ENCODE data around the gene ITCH.

ITCH gene

GRCh38 chr20:34415079-34415478 lies 52.0 kb downstream of the ITCH start:
- Histone ChIP-seq H4K20me1 (ENCODE audit: low read depth, low read length) (no peaks in the 10 kb centered on the region), H3K4me2 (ENCODE audit: low read depth, low read length, poor library complexity, severe bottlenecking) (peak overlapping the region; percentile 33), H3F3A (ENCODE audit: insufficient read depth) (peaks cover 5% of the 10 kb centered on the region; the same call in 1 of the 2 replicates), H3K9ac (ENCODE audit: low read length) (no peak overlapping the region), H3K9me2 (replicated peaks; ENCODE audit: insufficient read depth, low read length) (no peaks in the 10 kb centered on the region), H3K27me3 (ENCODE audit: low read length) (no peaks in the 10 kb centered on the region), H3K27ac (ENCODE audit: low read depth, low read length) (peak overlapping the region; percentile 61), H3K4me3 (ENCODE audit: insufficient read depth, low read length, poor library complexity, severe bottlenecking) (no peak overlapping the region), H2AFZ (ENCODE audit: low read depth, low read length, severe bottlenecking) (no peak overlapping the region), H3K36me3 (ENCODE audit: low read length) (peaks cover 10% of the 10 kb centered on the region; the same call in 1 of the 2 replicates), H3K9me3 (ENCODE audit: insufficient read depth, low read length) (no peaks in the 10 kb centered on the region), H3K79me2 (ENCODE audit: insufficient read depth, low read length) (no peaks in the 10 kb centered on the region)
- TF ChIP-seq CTCF (IDR thresholded peaks at IDR 0.05; ENCODE audit: insufficient read depth, low read length, poor library complexity, severe bottlenecking) (no peak), EZH2phosphoT487 (conservative IDR thresholded peaks at IDR 0.05; ENCODE audit: low read length) (no peak)

GRCh38 chr20:34420146-34420545 lies 57.1 kb downstream of the ITCH start:
- H3K79me2 ChIP-seq (ENCODE audit: insufficient read depth, low read length): 0 out of 2 replicates have a peak, but pooled peaks cover 3% of the 10 kb centered on the region
- peaks cover 15% of the 10 kb centered on the region; the same call in 1 of the 2 replicates for H3K36me3 ChIP-seq (ENCODE audit: low read length)
- no peak overlapping the region for H2AFZ ChIP-seq (ENCODE audit: low read depth, low read length, severe bottlenecking)
- H3K9ac ChIP-seq (ENCODE audit: low read length): no peak overlapping the region
- no peaks in the 10 kb centered on the region for H3F3A ChIP-seq (ENCODE audit: insufficient read depth)
- H3K4me3 ChIP-seq (ENCODE audit: insufficient read depth, low read length, poor library complexity, severe bottlenecking): no peak overlapping the region
- no peak overlapping the region for H3K4me2 ChIP-seq (ENCODE audit: low read depth, low read length, poor library complexity, severe bottlenecking)
- no peaks in the 10 kb centered on the region for H3K9me3 ChIP-seq (ENCODE audit: insufficient read depth, low read length)
- H3K27ac ChIP-seq (ENCODE audit: low read depth, low read length): no peak overlapping the region
- TF ChIP-seq EZH2phosphoT487 (conservative IDR thresholded peaks at IDR 0.05; ENCODE audit: low read length) (no peak), CTCF (IDR thresholded peaks at IDR 0.05; ENCODE audit: insufficient read depth, low read length, poor library complexity, severe bottlenecking) (no peak)
- no peaks in the 10 kb centered on the region for H3K9me2 ChIP-seq (replicated peaks; ENCODE audit: insufficient read depth, low read length)
- no peaks in the 10 kb centered on the region for H4K20me1 ChIP-seq (ENCODE audit: low read depth, low read length)
- H3K27me3 ChIP-seq (ENCODE audit: low read length): no peaks in the 10 kb centered on the region

- Histone ChIP-seq H4K20me1 (ENCODE audit: low read depth, low read length) (no peaks in the 10 kb centered on the region), H3K9me3 (ENCODE audit: insufficient read depth, low read length) (no peaks in the 10 kb centered on the region), H3K4me2 (ENCODE audit: low read depth, low read length, poor library complexity, severe bottlenecking) (no peak overlapping the region), H3K9me2 (replicated peaks; ENCODE audit: insufficient read depth, low read length) (no peaks in the 10 kb centered on the region), H2AFZ (ENCODE audit: low read depth, low read length, severe bottlenecking) (no peak overlapping the region), H3K9ac (ENCODE audit: low read length) (no peak overlapping the region), H3K79me2 (ENCODE audit: insufficient read depth, low read length) (0 out of 2 replicates have a peak, but pooled peaks cover 3% of the 10 kb centered on the region), H3K27me3 (ENCODE audit: low read length) (no peaks in the 10 kb centered on the region), H3K4me3 (ENCODE audit: insufficient read depth, low read length, poor library complexity, severe bottlenecking) (no peak overlapping the region), H3F3A (ENCODE audit: insufficient read depth) (no peaks in the 10 kb centered on the region), H3K36me3 (ENCODE audit: low read length) (peaks cover 15% of the 10 kb centered on the region; the same call in 1 of the 2 replicates), H3K27ac (ENCODE audit: low read depth, low read length) (no peak overlapping the region)
- no peak for TF ChIP-seq EZH2phosphoT487 (conservative IDR thresholded peaks at IDR 0.05; ENCODE audit: low read length)
- TF ChIP-seq CTCF (IDR thresholded peaks at IDR 0.05; ENCODE audit: insufficient read depth, low read length, poor library complexity, severe bottlenecking): no peak
Measured at GRCh38 chr20:34420975-34421374, 57.9 kb downstream of the ITCH start.
